Effector CD8-positive, alpha-beta T cell (primary cell): ENCODE data around the gene ERICH2.

Experiments
- DNase-seq: peaks from one replicate; lab custom pipeline; 2025; lab: John Stamatoyannopoulos, UW

The ERICH2 gene

DNA sequence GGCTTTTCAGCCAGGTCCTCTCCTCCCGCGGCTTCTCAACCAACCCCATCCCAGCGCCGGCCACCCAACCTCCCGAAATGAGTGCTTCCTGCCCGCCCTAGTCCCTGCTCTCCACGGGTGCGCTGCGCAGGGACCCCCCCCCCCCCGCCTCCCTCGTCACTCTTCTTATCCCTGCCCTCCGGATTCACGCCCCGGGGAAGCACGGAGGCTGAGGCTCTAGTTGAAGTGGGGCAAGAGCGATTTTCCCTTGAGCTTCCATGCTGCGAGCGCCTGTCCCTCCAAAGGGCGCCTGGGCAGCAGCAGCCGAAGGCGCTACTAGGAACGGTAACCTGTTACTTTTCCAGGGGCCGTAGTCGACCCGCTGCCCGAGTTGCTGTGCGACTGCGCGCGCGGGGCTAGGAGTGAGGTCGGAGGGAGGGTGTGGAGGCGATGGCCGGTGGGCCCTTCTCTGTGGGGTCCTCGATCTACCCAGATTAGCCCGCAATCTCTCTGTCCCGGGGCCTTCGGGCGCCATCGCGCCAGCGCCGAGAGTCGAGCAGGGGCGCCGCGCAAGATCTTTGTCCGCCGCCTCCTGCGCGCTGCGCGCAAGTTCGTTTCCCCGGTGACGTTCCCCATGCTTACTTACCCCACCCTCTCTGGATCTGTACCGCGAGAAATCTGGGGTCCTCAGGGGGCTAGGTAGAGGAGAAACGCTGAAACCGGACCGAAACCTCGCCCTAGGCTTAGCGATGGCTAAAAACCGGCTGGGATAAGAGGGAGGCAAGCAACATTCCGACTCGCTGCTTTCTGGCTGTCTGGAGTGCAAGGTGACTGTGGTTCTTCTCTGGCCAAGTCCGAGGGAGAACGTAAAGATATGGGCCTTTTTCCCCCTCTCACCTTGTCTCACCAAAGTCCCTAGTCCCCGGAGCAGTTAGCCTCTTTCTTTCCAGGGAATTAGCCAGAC is 47.2 kb downstream of the ERICH2 start:
- DNase-seq = no peak

DNA sequence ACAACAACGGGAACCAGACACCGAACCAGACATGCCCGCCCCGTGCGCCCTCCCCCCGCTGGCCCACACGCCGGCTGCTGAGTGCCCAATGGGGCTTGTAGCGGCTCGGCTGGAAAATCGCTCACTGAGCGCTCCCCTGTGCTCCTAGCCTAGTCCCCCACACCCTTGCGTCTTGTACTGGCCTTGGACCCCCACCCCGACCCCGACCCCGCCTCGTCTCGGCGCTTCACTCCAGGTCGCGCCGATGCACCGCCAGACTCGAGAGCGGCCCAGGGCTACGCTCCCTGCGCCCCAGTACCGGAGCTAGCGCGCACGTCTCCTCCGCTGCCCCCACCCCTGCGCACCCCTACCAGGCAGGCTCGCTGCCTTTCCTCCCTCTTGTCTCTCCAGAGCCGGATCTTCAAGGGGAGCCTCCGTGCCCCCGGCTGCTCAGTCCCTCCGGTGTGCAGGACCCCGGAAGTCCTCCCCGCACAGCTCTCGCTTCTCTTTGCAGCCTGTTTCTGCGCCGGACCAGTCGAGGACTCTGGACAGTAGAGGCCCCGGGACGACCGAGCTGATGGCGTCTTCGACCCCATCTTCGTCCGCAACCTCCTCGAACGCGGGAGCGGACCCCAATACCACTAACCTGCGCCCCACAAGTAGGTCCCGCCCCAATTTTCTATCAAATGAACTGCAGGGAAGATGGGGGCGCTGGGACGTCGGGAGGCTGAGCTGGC is 48.0 kb downstream of the ERICH2 start:
- DNase-seq = no peak

DNA sequence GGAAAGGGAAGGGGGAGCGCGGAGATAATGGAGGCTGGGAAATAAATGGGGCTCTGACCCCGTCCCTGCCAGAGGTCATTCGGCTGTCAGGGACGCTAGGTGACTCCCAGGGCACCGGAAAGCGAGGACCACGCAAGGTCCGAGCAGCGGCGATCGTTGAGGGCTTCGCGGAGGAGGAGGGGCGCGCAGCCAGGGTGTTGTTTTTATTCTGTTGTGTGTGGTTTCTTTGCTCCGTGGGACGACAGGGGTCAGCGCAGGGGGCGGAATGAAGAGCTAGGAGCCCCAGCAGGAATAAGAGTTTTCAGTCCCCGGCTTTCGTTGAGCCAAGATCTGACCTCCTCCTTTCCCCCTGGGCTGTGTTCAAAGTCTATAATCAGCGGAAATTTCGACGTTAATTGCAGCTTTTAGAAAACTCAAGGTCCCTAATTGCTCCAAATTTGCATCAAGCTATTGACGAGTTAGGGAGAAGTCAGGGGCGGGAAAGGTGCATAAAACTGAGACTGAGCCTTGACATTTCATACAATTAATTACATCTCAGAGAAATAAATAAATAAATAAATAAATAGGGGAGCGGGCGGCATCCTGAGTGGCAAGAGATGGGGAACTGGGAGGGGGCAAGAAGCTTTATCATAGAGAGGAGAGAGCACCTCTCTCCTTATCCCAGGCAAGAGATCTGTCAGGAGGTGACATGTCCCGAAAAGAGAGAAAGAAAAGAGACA is 48.7 kb downstream of the ERICH2 start:
- no peak for DNase-seq

DNA sequence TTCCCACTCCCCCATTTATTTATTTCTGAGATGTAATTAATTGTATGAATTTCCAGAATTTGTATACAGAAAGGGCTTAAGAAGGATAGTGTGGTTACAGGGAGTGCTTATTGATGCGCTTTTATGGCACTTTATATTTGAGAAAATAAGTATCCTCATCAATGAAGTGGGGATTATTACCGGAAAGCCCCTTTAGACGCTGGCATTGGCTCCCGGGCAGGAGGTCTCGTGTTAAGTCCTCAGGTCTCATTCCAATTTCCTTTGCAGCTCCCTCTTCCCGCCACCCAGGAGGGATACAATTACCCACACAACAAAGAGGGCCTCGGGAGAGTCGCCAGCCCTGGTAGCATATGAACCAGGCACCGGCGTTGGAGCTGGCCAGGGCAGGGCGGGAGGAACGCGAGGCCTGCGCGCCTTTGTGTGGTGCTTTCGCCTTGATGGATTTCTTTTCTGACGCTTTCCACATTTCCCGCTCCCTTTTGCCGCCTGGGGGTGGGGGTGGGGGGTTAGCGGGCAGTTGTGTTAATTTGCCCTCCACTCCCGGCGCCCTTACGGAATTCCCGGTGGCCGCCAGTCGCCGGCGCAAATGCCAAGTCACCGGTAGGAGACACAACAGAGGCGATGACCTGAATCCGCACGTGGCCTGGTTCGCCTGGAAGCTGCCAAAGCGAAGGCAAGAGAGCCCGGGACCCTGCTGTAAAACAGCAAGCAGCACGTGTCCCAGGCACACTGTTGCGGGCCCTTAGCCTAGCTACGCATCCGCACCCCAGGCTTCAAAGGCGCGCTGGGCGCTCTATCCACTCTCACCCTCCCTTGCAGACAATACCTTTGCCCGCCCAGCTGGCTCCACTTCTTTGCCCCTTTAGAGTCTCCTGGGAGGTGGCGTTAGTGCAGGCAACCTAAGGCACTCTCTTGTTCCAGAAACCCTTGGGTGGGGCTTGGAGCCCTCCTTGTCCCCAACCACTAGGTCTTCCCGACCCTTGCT is 49.8 kb downstream of the ERICH2 start:
- no peak for DNase-seq

DNA sequence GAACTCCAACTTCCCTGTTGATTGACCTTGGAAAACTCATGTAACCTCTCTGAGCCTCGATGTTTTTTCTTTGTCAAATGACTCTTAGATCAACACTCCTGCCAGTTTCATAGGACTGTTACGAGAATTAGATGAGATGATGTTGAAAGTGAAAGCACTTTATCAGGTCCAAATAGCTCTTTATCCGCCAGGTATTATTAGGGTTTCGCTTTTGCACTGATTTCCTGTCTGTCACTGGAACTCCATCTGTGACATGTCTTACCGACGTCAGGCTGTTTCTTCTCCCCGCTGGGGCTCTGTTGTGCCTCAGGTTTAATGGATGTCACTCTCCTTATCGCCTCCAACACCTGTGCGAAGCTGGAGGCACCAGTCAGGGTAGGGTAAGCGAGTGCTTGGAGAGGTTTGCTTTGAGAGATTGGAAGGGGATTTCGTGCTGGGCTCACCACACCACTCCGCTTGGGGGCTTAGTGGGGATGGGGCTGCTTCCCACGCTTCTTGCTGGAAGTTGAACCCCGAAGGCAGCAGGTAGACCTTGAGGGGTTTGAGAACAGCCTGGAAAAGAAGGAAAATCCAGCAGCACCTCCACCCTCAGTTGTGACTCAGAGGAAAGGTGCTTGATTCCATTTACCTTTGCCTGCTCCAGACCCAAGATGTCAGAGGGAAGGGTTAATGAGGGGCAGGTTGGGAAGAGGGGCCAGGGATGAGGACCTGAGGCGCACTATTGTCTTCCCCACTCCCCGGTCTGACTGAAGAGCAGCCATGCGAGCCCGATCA is 50.8 kb downstream of the ERICH2 start:
- no peak for DNase-seq

DNA sequence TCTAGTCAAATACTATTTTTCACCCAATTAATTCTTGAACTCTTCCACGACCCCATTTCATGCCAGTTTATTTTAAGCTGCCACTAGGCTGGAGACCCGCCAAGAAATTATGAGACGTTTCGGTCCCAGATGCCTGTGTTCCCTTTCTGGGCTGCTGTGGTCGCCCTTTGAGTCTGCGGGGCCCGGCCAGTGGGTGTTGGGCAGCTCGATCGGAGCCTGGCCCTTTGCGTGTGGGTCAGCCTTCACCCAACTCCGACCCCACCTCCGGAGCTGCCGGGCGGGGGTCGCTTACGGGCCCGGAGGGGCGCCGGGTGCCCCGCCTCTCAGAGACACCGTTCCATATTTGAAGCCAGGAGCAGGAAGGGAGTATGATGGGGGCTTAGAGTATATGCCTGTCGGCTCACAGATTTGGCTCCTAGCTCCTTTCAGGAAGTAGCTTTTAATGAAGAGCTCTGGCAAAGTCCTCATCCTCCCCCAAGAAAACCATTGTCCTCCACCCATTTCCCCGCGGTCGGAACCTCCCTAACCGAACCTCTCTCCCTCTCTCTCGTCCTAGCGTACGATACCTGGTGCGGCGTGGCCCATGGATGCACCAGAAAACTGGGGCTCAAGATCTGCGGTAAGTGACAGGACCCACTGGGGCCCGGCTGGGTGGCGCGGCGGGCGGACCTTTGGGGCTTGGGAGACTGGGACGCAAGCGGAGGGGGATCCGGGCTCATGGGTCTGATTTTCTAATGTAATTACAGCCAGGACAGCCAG is 51.5 kb downstream of the ERICH2 start:
- DNase-seq = no peak

DNA sequence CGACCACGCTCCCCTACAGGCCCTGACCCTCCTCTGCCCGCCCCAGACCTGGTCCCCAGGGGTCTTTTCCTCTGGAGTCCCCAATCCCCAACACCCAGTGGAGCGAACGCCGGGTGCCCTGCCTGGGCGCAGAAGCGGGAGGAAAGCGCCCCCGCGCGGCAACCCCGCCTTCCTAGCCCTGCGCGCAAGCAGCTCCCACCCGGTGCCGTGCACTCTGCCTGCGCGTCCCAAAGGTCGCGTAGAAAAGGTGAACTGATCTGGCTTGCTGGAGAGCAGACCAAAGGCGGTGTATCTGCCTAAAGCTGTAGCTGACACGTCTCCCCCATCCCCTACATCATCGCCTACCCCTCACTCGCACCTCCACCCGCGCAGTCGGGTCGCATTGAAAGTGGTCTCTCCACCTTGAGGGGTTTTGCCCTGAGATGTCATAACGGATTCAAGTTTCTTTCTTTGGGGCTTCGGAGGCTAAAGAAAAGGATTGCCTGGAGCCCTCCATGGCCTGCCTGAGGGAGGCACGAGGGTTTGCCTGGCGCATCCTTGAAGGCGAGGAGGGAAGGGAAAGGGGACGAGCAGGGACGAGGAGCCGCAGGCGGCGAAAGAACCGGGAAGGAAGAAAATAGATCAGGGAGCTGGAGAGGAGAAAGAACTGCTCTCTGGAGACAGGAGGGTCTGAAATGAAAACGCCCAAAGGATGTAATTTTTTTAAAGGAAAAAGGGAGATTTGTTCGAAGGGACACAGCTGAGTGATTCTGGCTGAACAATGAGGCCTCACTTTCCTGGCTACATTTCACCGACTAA is 52.3 kb downstream of the ERICH2 start:
- DNase-seq = no peak

DNA sequence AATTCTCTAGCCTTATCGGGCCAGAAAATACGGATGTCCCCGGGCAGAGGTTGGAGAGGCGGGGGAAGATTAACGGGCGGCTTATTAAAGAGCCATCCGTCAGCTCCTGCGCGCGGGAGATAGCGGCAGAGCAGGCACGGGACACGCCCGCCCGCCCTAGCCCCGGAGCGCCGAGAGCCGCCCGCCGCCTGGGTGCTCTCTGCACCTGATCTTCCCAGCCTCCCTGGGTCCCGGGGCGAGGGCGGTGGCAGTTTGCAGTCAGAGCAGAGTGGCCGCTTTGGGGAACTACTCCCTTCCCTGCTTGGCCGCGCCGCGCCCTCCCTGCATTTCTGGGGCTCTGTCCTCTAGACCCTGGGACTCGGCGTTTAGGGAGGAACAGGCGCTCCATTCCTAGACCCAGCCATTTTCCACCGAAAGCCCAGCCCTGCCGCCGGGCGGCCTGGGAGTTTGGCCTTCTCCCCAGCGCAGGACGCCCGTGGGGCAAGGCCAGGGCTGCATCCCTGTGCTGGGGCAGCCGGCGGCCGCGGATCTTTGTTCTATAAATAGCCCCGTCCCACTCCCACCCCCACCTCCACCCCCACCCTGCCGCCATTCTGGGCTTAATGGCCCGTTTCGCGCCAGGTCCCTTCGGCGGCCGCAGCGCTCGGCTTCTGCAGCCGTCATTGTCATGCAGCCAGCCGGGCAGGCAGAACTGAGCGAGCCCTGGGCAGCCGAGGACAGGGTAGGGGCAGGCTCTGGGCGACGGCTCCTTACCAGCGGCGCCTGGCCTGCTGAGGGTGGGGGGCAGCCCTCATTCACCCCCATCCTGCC is 53.1 kb downstream of the ERICH2 start:
- no peak for DNase-seq

DNA sequence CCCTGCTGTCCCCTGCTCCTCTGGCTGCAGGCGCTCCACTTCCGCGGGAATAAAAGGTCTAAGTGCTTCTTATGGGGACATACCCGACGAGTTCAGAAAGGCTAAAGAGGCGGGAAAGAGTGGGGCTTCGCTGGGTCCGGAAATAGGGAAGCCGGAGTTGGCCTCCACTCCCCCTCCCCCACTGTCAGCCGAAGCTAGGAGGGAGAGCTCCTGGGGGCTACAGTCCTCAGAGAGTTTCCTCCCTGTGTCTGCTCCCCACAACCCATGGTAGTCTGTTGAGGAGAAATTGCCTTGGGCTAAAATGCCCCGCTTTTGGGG is 53.7 kb downstream of the ERICH2 start:
- no peak for DNase-seq

DNA sequence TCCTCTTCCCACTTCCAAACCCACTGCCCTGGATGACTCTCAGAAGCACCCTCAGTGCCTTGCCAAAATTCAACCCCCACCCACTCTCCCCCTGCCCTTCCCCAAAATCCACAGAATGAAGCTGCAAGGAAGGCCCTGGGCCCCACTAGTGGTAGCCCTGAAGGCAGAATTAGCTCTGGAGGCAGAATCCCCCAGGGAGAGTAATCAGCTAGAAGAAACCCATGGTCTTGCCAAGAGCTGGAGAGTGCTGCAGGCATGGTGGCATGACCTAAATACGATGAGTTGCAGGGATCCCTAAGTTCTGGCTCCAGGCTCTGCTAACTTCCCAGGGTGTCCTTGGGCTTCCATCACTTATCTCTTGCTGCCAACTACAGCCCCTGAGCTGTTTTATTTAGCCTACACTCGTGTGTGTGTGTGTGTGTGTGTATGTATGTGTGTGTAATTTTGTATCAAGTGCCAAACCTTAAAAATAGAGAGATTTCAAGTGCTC is 54.4 kb downstream of the ERICH2 start:
- DNase-seq = no peak

DNA sequence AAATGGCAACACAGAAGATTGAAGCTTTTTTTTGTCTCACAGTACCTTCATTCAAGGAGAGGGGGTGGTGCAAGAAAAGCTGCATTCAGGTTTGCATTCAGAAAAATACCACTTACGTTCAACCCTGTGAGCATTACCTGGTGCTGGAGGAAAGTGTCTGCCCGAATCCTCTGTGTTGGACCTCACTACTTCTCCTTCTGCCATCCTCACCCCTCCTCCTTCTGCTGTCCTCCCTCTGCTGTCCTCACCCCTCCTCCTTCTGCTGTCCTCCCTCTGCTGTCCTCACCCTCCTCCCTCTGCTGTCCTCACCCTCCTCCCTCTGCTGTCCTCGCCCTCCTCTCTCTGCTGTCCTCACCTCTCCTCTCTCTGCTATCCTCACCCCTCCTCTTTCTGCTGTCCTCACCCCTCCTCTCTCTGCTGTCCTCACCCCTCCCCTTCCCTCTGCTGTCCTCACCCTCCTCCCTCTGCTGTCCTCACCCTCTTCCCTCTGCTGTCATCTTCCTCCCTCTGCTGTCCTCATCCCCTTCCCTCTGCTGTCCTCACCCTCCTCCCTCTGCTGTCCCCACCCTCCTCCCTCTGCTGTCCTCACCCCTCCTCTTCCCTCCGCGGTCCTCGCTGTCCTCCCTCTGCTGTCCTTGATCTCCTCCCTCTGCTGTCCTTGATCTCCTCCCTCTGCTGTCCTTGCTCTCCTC is 57.8 kb downstream of the ERICH2 start:
- no peak for DNase-seq

DNA sequence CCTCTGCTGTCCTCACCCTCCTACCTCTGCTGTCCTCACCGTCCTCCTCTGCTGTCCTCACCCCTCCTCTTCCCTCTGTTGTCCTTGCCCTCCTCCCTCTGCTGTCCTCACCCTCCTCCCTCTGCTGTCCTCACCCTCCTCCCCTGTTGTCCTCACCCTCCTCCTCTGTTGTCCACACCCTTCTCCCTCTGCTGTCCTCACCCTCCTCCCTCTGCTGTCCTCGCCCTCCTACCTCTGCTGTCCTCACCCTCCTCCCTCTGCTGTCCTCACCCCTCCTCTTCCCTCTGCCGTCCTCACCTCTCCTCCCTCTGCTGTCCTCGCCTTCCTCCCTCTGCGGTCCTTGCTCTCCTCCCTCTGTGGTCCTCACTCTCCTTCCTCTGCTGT is 58.3 kb downstream of the ERICH2 start:
- no peak for DNase-seq

DNA sequence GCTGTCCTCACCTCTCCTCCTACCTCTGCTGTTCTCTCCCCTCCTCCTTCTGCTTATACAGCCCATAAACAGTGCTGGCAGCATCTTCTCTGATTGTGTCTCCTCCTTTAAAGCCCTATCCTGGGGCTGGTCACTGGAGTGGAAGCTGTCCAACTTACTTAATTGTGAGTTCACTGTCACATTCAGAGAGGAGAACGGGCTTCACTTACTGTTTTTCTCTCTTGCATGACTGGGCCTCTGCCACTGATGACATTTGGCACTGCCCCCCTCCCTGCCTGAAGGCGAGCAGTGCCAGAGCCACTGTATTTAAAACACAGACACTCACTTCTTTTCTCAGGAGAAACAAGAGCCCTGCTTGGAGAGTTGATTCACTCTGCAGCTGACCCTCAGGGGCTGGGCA is 58.9 kb downstream of the ERICH2 start:
- no peak for DNase-seq

DNA sequence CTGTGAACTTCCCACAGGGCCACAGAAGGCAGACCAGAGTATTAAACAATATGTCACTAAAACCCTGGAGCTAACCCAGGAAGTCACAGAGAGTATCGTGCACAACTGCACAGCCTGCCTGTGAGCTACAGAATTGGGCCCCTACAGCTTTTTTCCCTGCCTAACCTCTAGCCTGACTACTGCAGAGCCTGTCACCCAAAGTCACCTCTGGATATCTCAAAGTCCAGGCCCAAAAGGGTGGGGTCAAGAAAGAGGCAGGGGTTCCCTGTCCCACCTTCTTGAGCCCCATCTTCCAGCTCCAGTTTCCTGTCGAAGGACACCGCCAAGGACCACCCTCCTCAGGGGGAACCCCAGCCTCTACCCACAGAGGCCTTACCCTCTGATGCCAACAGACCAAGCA is 60.0 kb downstream of the ERICH2 start:
- no peak for DNase-seq

DNA sequence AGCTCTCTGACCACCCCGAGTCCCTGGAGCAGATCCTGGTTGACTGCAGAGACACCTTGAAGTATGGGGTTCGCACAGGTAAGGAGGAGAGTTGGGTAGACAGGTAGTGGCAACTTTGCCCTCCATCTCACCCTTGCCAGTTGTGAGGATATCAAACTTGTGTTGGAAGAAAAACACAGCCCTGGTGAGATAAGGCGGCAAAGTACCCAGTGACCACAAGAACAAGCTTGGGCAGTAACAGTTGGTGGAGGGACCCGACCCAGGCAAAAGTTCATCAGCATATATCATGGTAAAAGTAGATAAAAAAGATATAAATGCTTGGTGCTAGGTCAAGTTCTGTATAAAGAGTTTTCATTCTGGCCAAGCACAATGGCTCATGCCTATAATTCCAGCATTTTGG is 60.9 kb downstream of the ERICH2 start:
- no peak for DNase-seq

DNA sequence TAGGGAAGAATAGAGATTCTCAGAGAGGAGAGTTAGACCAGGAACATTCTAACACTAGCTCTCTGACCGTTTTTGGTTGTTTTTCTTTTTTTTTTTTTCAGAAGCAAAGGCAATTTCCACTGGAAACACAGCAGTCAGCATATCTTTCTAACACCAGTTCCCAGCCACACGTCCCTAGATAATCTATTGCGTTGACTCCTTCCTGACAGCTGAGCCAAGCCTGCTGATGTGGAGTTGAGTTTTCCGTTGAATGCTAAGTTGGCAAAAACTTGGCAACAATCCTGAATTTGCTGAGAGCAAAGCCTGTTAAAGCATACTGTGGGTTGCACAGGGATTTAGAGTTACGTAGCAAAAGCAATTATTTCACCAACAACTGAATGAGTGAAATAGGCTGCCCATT is 65.8 kb downstream of the ERICH2 start:
- no peak for DNase-seq

DNA sequence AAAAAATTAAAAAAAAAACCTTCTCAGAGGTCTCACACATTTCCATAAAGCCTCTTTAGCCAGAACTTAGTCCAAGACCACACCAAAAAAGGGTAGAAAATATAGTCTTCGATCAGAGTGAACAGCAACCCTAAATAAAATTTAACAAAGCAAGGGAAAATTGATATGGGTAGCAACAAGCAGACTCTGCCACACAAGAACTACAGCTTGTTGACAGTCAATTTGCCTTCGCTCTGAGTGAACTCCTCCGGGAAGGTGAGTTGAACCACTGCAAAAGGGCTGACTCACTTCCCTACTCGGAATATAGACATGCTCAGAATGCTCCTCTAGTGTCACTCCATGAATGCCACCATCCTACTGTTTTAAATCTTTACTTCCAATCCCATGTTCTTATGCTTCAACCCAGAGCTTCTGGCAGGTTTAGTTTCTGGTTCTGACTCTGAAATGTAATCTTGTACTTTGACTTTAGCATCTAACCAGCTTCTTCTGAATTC is 70.6 kb downstream of the ERICH2 start:
- DNase-seq = no peak
